ENCODE data around the gene PELI3.

PELI3 gene

GRCh38 chr11:66492161-66492865 lies 25.6 kb downstream of the PELI3 start:
- no peak overlapping the region for H3K4me2 ChIP-seq (ENCODE audit: low read depth, low read length, poor library complexity, severe bottlenecking)
- H3K9me3 ChIP-seq (ENCODE audit: insufficient read depth, low read depth, low read length), result no peaks in the 10 kb centered on the region
- H3K4me1 ChIP-seq (ENCODE audit: insufficient read depth, low read length, poor library complexity, severe bottlenecking), result no peaks in the 10 kb centered on the region
- no peaks in the 10 kb centered on the region for H3K27me3 ChIP-seq (ENCODE audit: insufficient read depth, low read length, poor library complexity, severe bottlenecking)
- peaks cover 22% of the 10 kb centered on the region; the same call in 1 of the 2 replicates for H3K36me3 ChIP-seq (ENCODE audit: insufficient read depth, low read length)
- H2AFZ ChIP-seq (ENCODE audit: low read length), result no peak overlapping the region
- H3K9me2 ChIP-seq (replicated peaks; ENCODE audit: low read depth, low read length), result no peaks in the 10 kb centered on the region
- H3K4me3 ChIP-seq (ENCODE audit: low read length, poor library complexity, severe bottlenecking), result no peak overlapping the region
- no peak for TF ChIP-seq CTCF (conservative IDR thresholded peaks at IDR 0.05; ENCODE audit: low read length)
- no peak for TF ChIP-seq EZH2phosphoT487 (IDR thresholded peaks at IDR 0.05; ENCODE audit: borderline replicate concordance)
- no peaks in the 10 kb centered on the region for H4K20me1 ChIP-seq (ENCODE audit: insufficient read depth, low read length, poor library complexity, severe bottlenecking)
- no peak overlapping the region for H3K9ac ChIP-seq (ENCODE audit: low read depth, low read length, poor library complexity, severe bottlenecking)
- H3F3A ChIP-seq (ENCODE audit: low read depth), result no peaks in the 10 kb centered on the region
- H3K79me2 ChIP-seq (ENCODE audit: insufficient read depth, low read length), result no peaks in the 10 kb centered on the region

- Histone ChIP-seq H3K9me2 (replicated peaks; ENCODE audit: low read depth, low read length) (no peaks in the 10 kb centered on the region), H3K4me3 (ENCODE audit: low read length, poor library complexity, severe bottlenecking) (no peak overlapping the region), H3F3A (ENCODE audit: low read depth) (no peaks in the 10 kb centered on the region), H3K4me1 (ENCODE audit: insufficient read depth, low read length, poor library complexity, severe bottlenecking) (no peaks in the 10 kb centered on the region), H3K4me2 (ENCODE audit: low read depth, low read length, poor library complexity, severe bottlenecking) (no peak overlapping the region), H2AFZ (ENCODE audit: low read length) (no peak overlapping the region), H3K36me3 (ENCODE audit: insufficient read depth, low read length) (peaks cover 17% of the 10 kb centered on the region; the same call in 1 of the 2 replicates), H3K9me3 (ENCODE audit: insufficient read depth, low read depth, low read length) (no peaks in the 10 kb centered on the region), H3K27me3 (ENCODE audit: insufficient read depth, low read length, poor library complexity, severe bottlenecking) (no peaks in the 10 kb centered on the region), H4K20me1 (ENCODE audit: insufficient read depth, low read length, poor library complexity, severe bottlenecking) (no peaks in the 10 kb centered on the region), H3K79me2 (ENCODE audit: insufficient read depth, low read length) (no peaks in the 10 kb centered on the region), H3K9ac (ENCODE audit: low read depth, low read length, poor library complexity, severe bottlenecking) (no peak overlapping the region)
- TF ChIP-seq EZH2phosphoT487 (IDR thresholded peaks at IDR 0.05; ENCODE audit: borderline replicate concordance) (no peak), CTCF (conservative IDR thresholded peaks at IDR 0.05; ENCODE audit: low read length) (no peak)
Measured at GRCh38 chr11:66493130-66493529, 26.4 kb downstream of the PELI3 start.

- Histone ChIP-seq H2AFZ (ENCODE audit: low read length) (no peak overlapping the region), H4K20me1 (ENCODE audit: insufficient read depth, low read length, poor library complexity, severe bottlenecking) (no peaks in the 10 kb centered on the region), H3K9me3 (ENCODE audit: insufficient read depth, low read depth, low read length) (no peaks in the 10 kb centered on the region), H3K4me2 (ENCODE audit: low read depth, low read length, poor library complexity, severe bottlenecking) (no peak overlapping the region), H3K9ac (ENCODE audit: low read depth, low read length, poor library complexity, severe bottlenecking) (no peak overlapping the region), H3K36me3 (ENCODE audit: insufficient read depth, low read length) (peaks cover 13% of the 10 kb centered on the region; the same call in 1 of the 2 replicates), H3K4me1 (ENCODE audit: insufficient read depth, low read length, poor library complexity, severe bottlenecking) (no peaks in the 10 kb centered on the region), H3K27me3 (ENCODE audit: insufficient read depth, low read length, poor library complexity, severe bottlenecking) (no peaks in the 10 kb centered on the region), H3K9me2 (replicated peaks; ENCODE audit: low read depth, low read length) (no peaks in the 10 kb centered on the region), H3F3A (ENCODE audit: low read depth) (no peaks in the 10 kb centered on the region), H3K4me3 (ENCODE audit: low read length, poor library complexity, severe bottlenecking) (no peak overlapping the region), H3K79me2 (ENCODE audit: insufficient read depth, low read length) (no peaks in the 10 kb centered on the region)
- no peak for TF ChIP-seq CTCF (conservative IDR thresholded peaks at IDR 0.05; ENCODE audit: low read length)
- TF ChIP-seq EZH2phosphoT487 (IDR thresholded peaks at IDR 0.05; ENCODE audit: borderline replicate concordance), result no peak
Measured at GRCh38 chr11:66494458-66494857, 27.8 kb downstream of the PELI3 start.

Measured in Loucy (cell line).